HG03460 (cell line): ENCODE data around the gene ST8SIA5.

Experiments used
- ATAC-seq: cut with Tn5 transposase; IDR thresholded peaks from one replicate; pipeline ENCODE4 v1.9.1; 2021; ENCODE audit not compliant: unreplicated experiment

ST8SIA5 gene

DNA sequence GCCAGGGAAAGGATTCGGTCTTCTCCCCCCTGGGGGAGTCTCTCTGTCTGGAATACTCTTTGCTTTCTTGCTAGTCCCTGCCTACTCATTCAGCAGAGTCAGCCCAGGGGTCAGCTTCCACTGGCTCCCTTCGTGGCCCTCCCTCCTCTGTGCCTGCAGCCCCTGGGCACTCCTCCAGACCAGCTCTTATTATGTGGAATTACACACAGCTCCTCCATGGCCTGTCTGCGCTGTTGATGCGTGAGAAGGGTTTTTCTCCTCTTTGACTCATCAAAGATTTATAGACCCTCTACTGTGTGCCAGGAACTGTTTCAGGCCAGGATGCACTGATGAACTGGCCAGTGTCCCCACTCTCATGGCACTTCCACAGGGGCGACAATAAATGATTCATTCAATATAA is 44.4 kb downstream of the ST8SIA5 start:
- ATAC-seq = no peak

DNA sequence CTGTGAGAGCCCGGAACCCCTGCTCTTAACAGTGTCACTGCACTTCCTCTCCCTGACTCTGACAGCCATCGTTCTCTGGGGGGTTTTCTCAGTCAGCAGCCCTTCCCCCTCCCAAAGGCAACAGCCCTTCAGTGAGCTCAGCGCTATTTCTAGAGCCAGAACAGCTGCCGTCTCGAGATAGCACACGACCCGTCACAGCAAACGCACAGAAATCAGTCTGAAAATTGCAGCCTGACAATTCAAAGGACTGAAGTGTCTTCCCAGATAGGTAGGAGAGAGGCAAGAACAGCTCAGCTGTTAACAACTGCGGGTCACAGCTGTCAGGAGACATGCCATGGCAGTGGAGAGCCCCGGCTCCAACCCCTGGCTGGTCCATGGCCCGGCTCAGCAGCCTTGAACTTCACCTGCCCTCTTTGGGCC is 45.4 kb downstream of the ST8SIA5 start:
- no peak for ATAC-seq

DNA sequence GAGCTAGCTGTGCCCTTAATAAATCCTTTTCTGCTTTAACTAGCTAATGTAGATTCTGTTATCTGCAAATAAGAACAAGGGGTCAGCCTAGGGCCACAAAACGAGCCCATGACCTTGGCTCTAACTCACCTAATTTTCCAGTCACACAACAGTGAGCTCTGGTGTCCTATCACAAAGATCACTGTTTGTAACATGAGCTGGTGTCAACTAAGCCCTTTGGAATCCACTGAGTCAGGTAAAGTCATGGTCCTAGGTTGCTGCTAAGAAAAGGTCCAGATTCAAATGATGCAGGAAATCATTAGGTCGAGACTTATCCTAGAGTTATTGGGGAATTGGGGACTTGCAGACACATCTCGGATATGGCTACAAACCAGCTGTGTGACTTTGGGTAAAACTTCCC is 49.9 kb downstream of the ST8SIA5 start:
- ATAC-seq = no peak

DNA sequence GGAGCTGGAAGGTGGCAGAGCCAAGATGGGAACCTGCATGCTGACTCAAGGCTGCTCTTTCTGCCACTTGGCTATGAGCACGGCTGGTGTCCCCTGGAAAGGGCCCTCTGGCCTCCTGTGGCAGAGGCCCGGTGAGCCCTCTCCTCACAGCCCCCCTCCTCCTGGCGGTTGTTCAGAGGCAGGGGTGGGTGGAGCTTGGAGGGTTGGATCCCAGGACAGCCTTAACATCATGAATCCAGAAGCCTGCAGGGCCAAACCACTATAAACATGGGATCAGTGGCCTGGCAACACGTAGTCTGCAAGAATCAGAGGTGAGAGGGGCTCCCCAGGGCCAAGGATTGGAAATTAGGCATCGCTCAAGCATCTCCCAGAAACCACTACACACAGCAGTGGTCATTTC is 51.3 kb downstream of the ST8SIA5 start:
- ATAC-seq = no peak

DNA sequence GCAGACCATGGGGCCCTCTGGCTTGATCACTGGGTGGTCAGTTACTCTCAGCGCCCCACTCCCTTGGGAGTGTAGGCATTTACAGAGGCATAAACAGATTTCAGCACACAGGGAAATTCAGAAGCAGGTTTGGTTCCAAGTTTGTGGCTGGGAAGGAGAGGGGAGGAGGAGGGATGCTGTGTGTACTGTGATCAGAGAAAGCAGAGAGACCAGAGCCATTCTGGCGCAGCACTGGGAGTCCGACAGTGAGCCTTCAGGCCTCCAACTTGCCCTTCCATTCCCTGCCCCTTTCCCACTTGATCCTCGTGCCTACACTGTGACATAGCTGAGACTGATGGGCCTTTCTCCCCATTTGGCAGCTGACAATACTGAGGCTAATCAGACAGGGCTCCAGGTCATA is 52.0 kb downstream of the ST8SIA5 start:
- no peak for ATAC-seq

DNA sequence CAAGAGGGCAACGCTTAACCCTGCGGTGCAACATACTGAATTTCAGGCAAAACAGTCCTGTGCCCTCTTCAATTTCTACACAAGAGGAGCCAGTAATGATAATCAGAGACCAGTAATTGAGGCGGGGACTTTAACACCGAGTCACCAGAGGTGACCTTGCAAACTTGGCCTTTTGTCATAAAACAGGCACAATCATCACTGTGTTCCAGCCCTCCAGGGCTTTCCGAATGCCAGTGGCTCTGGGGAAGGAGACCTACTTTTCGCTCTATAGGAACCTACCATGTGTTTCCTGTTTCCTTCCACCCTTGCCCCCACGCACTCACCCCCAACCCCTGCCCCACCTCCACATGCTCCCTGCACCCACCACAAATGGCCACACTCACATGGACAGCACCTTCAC is 52.7 kb downstream of the ST8SIA5 start:
- ATAC-seq = no peak

GRCh38 chr18:46702471-46702870 is 54.4 kb downstream of the ST8SIA5 start:
- ATAC-seq = no peak

- no peak for ATAC-seq
Observed at GRCh38 chr18:46700066-46700824, 56.6 kb downstream of the ST8SIA5 start.

GRCh38 chr18:46696702-46697101 is 60.2 kb downstream of the ST8SIA5 start:
- no peak for ATAC-seq

DNA sequence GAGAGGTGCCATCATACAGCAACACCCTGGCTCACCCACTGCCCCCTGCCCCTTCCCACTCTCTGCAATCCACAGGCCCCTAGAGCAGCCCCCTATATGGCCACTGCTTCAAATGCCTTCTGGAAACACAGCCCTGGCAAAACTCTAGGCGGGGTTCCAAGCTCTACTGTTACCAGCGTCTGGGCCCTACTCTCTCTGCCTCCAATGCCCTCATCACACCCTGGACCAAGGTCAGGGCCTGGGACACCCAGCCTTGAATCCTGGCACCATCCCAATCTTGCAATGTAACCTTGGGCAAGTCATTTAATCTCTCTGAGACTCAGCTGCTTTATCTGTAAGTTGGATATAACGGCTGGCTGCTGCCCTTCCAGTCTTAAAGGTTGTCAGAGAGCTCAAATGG is 60.6 kb downstream of the ST8SIA5 start:
- no peak for ATAC-seq

- no peak for ATAC-seq
Observed at GRCh38 chr18:46693996-46694395, 62.9 kb downstream of the ST8SIA5 start.

DNA sequence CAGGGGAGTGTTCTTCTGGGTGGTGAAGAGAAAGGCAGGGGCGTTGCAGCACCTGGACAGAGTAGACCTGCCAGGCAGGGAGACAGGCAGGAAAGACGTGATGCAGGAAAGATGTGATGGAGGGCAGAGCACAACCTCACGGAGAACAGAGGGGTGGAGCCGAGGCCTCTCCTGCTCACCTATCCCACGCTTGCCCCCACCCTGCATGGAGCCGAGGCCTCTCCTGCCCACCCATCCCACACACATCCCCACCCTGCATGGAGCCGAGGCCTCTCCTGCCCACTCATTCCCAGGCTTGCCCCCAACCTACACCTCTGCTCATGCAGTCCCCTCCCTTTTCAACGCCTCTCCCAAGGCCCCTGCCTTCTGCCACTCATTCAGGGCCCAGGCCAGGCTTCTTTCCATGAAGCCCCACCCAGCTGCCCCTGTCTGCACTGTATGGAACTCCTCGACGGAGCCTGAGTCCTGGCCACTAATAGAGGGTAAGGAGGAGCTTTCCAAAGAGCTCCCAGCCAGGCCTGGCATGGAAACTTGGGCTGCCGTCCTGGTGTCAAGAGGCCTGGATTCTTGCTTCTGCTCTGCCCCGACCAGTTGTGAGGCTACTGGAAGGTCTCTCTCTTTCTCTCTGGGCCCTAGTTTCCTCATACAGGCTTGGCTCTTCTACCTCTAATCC is 67.9 kb downstream of the ST8SIA5 start:
- no peak for ATAC-seq

DNA sequence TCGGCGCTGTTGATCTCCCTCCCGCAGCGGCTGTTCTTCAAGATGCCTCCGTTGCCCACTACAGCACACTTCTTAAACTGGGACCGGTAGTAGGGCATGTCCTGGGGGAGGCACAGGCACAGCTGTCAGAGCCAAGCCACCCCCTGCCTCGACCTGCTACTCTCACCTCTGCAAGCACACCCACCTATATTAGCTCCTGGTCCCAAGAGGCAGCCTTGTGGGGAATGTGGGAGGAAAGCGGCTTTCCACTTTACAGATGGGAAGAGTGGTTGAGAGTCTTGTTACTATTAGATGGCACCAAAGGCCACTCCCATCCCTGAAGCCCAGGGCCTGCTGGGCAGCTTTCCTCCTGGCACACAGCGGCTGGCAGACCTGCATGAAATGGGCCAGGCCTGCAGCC is 70.7 kb downstream of the ST8SIA5 start:
- ATAC-seq = no peak

DNA sequence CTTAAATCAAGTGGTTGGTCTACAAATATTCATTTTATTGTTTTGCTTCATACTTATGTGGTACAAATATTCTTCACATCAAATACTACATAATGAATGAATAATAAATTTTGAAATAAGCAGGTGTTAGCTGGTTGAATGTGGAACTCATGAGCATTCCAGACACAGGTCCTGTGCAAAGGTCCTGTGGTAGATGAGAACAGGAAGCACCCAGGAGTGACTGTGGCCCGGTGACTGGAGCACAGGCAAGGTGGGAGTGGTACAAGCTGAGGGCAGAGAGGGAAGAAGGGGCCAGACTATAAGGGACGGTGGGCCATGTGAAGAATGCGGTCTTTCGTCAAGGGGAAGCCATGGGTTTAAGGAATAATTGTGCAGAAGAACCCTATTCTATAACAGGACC is 73.6 kb downstream of the ST8SIA5 start:
- no peak for ATAC-seq

DNA sequence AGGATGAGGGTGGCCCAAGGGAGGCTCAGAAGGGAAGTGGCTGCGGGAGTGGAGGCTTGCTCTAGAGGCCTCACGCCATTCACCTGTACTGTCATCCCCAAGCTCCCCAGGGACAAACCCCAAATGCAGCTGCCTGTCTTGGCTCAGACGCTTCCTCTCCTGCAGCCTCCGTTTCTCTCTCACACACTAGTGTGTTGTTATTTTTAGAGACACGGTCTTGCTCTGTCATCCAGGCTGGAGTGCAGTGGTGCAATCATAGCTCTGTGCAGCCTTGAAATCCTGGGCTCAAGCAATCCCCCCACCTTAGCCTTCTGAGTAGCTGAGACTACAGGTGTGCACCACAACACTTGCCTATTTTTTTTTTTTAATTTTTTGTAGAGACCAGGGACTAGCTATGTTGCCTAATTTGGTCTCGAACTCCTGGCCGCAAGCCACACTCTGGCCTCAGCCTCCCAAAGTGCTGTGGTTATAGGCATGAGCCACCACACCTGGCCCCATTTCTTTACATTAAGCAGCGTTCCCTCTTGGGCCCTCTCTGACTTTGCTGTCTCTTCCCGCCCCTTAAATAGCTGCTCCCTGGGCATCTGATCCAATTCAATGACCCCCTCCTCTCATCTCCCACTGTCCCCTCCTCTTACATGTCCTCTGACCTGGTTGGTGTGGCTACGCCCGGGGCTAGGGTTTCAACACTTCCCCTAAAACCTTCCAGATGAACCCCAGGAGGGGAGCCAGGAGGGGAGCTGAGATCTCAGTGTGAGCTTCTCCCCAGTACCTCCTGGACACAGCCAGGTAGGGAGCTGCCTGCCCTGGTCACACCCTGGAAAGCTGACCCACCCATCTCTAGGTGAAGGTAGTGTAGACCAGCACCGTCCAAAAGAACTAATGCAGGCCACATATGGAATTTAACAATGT is 75.8 kb downstream of the ST8SIA5 start:
- no peak for ATAC-seq

- no peak for ATAC-seq
Observed at GRCh38 chr18:46679846-46680598, 76.8 kb downstream of the ST8SIA5 start.

DNA sequence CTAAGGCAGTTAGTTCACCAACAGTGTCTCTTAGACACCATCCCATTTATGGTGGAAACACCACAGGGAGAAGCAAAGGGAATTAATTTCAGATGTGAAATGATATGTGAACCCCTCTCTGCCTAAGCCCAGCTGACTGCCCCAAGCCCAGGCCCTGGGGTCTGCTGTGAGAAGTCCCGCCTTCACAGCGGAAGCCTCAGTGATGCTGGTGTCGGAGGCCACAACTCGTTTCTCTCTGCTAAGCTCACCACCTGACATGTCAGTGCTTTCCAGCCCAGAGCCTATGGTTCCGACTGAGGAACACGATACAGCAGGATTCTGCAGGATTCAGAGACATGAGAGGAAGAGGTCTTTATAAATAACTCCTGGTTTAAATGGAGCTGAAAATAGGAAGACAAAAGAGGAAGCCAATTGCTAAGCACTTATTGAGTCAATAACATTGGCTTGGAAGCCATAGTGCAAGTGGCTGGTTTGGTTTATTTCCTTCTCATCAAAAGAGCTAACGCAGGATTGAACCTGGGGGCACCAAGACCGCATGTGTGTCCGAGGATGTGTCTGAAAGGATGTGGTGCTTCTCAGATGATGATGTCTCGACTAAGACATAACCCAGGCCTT is 78.0 kb downstream of the ST8SIA5 start:
- no peak for ATAC-seq

DNA sequence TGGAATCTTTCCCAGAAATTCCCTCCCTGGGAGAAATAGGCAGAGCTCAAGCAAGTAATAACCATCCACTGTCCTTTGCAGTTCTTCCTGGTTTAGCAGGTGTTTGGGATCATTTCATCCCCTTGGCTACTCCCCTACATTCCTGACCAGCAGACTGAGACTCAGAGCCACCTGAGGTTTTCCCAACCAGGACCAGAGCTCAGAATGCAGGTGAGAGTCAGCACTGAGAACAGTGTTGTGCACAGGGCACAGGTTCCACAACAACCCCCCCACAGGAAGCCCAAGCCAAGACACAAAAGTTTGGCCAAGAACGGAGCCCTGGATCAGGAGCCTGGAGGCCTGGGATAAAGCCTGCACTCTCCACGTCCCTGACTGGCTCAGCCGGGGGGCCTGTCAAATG is 78.8 kb downstream of the ST8SIA5 start:
- no peak for ATAC-seq

DNA sequence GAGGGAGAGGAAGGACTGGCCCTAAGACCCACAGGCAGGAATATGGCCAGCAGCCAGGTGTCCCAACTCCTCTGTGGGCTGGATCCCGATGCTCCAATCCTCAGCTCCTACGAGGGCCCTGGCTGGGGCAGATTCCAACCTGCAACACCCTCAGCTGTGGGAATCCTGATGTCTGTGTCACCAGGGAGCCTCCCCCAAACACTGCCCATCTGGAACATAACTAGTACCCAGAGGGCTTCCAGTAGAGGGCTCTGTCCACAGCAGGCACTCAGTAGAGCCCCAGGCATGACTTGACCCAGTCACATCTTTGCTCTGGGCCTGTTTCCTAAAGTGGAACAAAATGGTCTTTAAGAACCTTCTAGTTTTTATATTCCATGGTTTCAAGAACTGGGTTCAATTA is 79.2 kb downstream of the ST8SIA5 start:
- ATAC-seq = no peak

GRCh38 chr18:46676182-46676835 is 80.5 kb downstream of the ST8SIA5 start:
- no peak for ATAC-seq
